Transverse colon (tissue), 4 donors: ENCODE measurements around the gene UBE3A. TPM values are rescaled to one million over a fixed set of nuclear protein-coding genes. Genes with fewer than 3 reads are reported as not detected.
A peak's percentile ranks its signal among the peaks of the same experiment; 100 is the strongest.
"Not testable (repeated sequence)": the region's sequence is repeated elsewhere in the genome, so short reads cannot be mapped to it uniquely, and the experiment has no call there.

Experiments
- DNase-seq: peaks from one replicate; pipeline ENCODE4 v3.0.0-alpha.2; 2019
- H3K27ac ChIP-seq, 4 donors: fragments of 200-600 bp; sonication (generic); 2 replicates each; pipeline ENCODE4 v1.5.1; 2016 to 2018; ENCODE audit warnings: inconsistent platforms in 4 of 4
- H3K27me3 ChIP-seq: fragments of 200-600 bp; sonication (generic); 2 replicates; pipeline ENCODE4 v1.5.1; 2017; ENCODE audit warnings: inconsistent platforms
- H3K36me3 ChIP-seq, 4 donors: fragments of 200-600 bp; sonication (generic); 2 replicates each; pipeline ENCODE4 v1.5.1; 2017 to 2019; ENCODE audit warnings: inconsistent platforms in 4 of 4
- H3K4me1 ChIP-seq, 4 donors: fragments of 200-600 bp; sonication (generic); 2 replicates each; pipeline ENCODE4 v1.5.1; 2017 to 2020; ENCODE audit warnings: inconsistent platforms in 4 of 4
- H3K4me3 ChIP-seq, 4 donors: fragments of 200-600 bp; sonication (generic); 1 replicate in 1 of 4; 2 replicates in 3 of 4; pipeline versions ENCODE4 v1.5.1 to v1.6.1; 2017 to 2019; ENCODE audit warnings: inconsistent platforms in 4 of 4
- H3K9me3 ChIP-seq, 2 donors: fragments of 200-600 bp; sonication (generic); 2 replicates each; pipeline ENCODE4 v1.5.1; 2017 to 2019; ENCODE audit warnings: inconsistent platforms in 2 of 2
- EP300 ChIP-seq: sonication (generic); formaldehyde crosslinking; IDR thresholded peaks from one replicate; pipeline ENCODE4 v1.6.1; 2017; ENCODE audit warnings: antibody characterized with exemption, low read depth
- POLR2A ChIP-seq: fragments of 450-650 bp; IDR thresholded peaks from one replicate; pipeline ENCODE4 v1.6.1; 2016; ENCODE audit warnings: antibody characterized with exemption, mild to moderate bottlenecking, moderate library complexity
- POLR2AphosphoS5 ChIP-seq, 3 donors: sonication (generic); formaldehyde crosslinking; IDR thresholded peaks; one replicate each; pipeline ENCODE4 v1.6.1; 2016; ENCODE audit warnings: antibody characterized with exemption in 3 of 3
- WGBS, 2 donors: methylation state at CpG; one replicate each; pipeline ENCODE4 v1.1.5; 2018; ENCODE audit warnings: low coverage in 1 of 2; 5-methylcytosine and 5-hydroxymethylcytosine counted together
- in situ Hi-C, 4 donors: fragments of 200-750 bp; cut with MboI; loops; one replicate each; pipeline versions ENCODE4 v1.15.0 to v1.15.1; 2017; ENCODE audit warnings: low sequenced_read_pairs in 3 of 4, low pct_ligation_motif_present in 1 of 4, low pct_unique_long_range_greater_than_20kb in 1 of 4
- intact Hi-C: fragments of 100-400 bp; cut with DNase I; formaldehyde crosslinking; loops from one replicate; pipeline ENCODE4 v1.15.1; 2023; ENCODE audit warnings: low total_unique reads
- total RNA-seq, 4 donors: library from RNA; depleted of rRNA; stranded (reverse); fragments of >200 nt; gene quantifications; one replicate each; pipeline ENCODE4 v1.1.0, GENCODE V29; 2016
- TF ChIP-seq, protein P1 (sequence below), 5 experiments: fragments of 200-600 bp in 3 of 5; fragments of 450-650 bp in 2 of 5; sonication (generic) in 3 of 5; IDR thresholded peaks; 1 replicate in 2 of 5; 2 replicates in 3 of 5; pipeline ENCODE4 v1.5.1; 2016 to 2017; ENCODE audit warnings: antibody characterized with exemption in 5 of 5, inconsistent platforms in 3 of 5, mild to moderate bottlenecking in 2 of 5, moderate library complexity in 1 of 5

The UBE3A gene
- total RNA-seq, 4 donors from 2014 or later: 52.1 to 92.1 (median 76.5) TPM

DNA sequence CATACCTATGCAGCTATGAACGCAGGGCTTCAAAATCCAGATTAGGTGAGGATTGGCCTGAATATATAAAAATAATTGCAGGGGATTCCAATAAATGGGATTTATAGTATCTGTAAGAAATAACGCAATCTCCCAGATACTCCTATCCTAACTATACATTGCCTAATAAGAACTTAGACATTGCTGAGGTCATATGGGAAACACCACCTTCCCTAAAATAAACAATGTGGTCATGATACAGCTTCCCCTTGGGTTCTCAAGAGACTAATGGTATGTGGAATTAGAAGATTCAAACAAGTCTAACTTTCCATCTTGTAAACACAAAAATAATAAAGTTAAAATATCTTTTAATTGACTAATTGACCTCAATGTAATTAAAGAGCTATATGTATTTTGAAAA lies 28.2 kb downstream of the UBE3A start:
- in situ Hi-C loops: no loop called here

DNA sequence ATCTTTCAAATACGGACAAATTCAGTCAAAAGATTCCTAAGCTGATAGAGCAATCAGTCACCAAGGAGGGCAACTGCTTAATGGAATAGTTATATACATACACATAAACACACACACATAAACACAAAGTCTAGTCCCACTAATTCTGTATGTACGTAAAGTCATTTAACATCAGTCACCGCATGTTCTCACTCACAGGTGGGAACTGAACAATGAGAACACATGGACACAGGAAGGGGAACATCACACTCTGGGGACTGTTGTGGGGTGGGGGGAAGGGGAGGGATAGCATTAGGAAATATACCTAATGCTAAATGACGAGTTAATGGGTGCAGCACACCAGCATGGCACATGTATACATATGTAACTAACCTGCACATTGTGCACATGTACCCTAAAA lies 29.1 kb downstream of the UBE3A start:
- H3K9me3 ChIP-seq, H3K36me3 ChIP-seq, H3K4me3 ChIP-seq, H3K27me3 ChIP-seq, DNase-seq, H3K27ac ChIP-seq, in situ Hi-C loops, intact Hi-C loops: not testable (repeated sequence)
- WGBS, 2 donors: 66 to 79% methylated on average over 3 to 4 of the region's 4 CpGs
- peaks cover 7 to 53% (median 17%) of the 10 kb centered on the region in 4 donors for H3K4me1 ChIP-seq

More for the DNA sequence above, 28.2 kb downstream of the UBE3A start:
- TF ChIP-seq POLR2A: no peak
- TF ChIP-seq, protein P1, sequence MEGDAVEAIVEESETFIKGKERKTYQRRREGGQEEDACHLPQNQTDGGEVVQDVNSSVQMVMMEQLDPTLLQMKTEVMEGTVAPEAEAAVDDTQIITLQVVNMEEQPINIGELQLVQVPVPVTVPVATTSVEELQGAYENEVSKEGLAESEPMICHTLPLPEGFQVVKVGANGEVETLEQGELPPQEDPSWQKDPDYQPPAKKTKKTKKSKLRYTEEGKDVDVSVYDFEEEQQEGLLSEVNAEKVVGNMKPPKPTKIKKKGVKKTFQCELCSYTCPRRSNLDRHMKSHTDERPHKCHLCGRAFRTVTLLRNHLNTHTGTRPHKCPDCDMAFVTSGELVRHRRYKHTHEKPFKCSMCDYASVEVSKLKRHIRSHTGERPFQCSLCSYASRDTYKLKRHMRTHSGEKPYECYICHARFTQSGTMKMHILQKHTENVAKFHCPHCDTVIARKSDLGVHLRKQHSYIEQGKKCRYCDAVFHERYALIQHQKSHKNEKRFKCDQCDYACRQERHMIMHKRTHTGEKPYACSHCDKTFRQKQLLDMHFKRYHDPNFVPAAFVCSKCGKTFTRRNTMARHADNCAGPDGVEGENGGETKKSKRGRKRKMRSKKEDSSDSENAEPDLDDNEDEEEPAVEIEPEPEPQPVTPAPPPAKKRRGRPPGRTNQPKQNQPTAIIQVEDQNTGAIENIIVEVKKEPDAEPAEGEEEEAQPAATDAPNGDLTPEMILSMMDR (IDR thresholded peaks at IDR 0.05): no peak
- no peak for TF ChIP-seq EP300
- no peak for TF ChIP-seq POLR2AphosphoS5 (IDR thresholded peaks at IDR 0.05)
- no peaks in the 10 kb centered on the region for H3K9me3 ChIP-seq
- intact Hi-C loops: no loop called here
- peaks cover 7 to 60% (median 17%) of the 10 kb centered on the region in 4 donors for H3K4me1 ChIP-seq
- DNase-seq: no peak
- H3K27me3 ChIP-seq: no peaks in the 10 kb centered on the region
- no peak overlapping the region for H3K4me3 ChIP-seq
- no peak overlapping the region for H3K27ac ChIP-seq
- WGBS, 2 donors: 92 to 100% methylated on average over 2 of the region's 2 CpGs
- H3K36me3 ChIP-seq: no peaks in the 10 kb centered on the region

DNA sequence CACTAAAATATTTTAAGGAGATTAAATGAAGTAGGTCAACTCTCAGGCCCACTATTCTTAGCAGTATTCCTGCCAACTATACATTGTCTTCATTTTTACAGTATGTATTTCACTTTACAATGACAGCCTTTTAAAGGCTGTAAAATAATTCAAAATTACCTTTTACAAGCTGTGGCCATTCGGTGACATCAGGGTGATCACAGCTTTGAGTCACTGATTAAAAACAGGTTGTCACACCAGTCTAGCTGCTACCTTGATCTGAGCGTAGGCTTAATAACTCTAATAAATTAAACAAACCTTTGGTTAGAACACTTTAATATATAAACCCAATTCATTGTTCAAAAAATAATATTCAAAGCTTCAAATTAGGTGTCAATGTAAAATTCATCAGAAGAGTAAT lies 29.9 kb downstream of the UBE3A start:
- intact Hi-C loops: no loop called here
- H3K4me1 ChIP-seq: peaks cover 7 to 51% (median 17%) of the 10 kb centered on the region in 4 donors
- no peaks in the 10 kb centered on the region for H3K27me3 ChIP-seq
- 0 to 61% methylated on average over 1 to 2 of the region's 2 CpGs for WGBS, 2 donors
- H3K36me3 ChIP-seq: peaks cover 0 to 6% (median 2%) of the 10 kb centered on the region in 4 donors
- H3K4me3 ChIP-seq: no peak overlapping the region
- no peak overlapping the region for H3K27ac ChIP-seq
- TF ChIP-seq, protein P1 (IDR thresholded peaks at IDR 0.05): no peak
- no peak for TF ChIP-seq EP300
- no peak for TF ChIP-seq POLR2A
- TF ChIP-seq POLR2AphosphoS5 (IDR thresholded peaks at IDR 0.05): no peak
- in situ Hi-C loops: no loop called here
- DNase-seq: peak; percentile 17
- no peaks in the 10 kb centered on the region for H3K9me3 ChIP-seq

DNA sequence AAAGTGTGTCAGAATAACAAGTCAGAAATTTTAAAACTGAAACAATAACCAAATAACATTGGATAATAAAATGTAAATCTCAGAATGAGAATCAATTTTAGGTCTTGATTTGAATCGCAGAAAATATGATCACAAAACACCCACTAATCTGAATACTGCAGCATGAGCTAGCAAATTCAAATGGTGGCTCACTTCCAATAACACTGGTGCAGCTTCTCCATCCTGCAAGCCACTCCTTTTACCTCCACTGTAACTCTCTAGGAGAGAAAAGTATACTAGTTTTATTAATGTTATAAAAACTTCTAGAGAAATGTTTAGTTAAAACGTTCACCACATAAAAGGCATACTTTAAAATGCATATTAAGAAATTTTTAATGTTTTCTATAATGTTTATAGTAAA lies 30.4 kb downstream of the UBE3A start:
- TF ChIP-seq POLR2AphosphoS5 (IDR thresholded peaks at IDR 0.05): no peak
- no peak for TF ChIP-seq EP300
- Histone ChIP-seq H3K36me3 (peaks cover 0 to 8% (median 3%) of the 10 kb centered on the region in 4 donors), H3K27me3 (no peaks in the 10 kb centered on the region), H3K9me3 (no peaks in the 10 kb centered on the region), H3K4me1 (peaks cover 7 to 51% (median 17%) of the 10 kb centered on the region in 4 donors), H3K27ac (no peak overlapping the region), H3K4me3 (no peak overlapping the region)
- in situ Hi-C loops: no loop called here
- intact Hi-C loops: no loop called here
- WGBS, 2 donors: 18 to 44% methylated on average over 2 of the region's 2 CpGs
- DNase-seq: no peak

DNA sequence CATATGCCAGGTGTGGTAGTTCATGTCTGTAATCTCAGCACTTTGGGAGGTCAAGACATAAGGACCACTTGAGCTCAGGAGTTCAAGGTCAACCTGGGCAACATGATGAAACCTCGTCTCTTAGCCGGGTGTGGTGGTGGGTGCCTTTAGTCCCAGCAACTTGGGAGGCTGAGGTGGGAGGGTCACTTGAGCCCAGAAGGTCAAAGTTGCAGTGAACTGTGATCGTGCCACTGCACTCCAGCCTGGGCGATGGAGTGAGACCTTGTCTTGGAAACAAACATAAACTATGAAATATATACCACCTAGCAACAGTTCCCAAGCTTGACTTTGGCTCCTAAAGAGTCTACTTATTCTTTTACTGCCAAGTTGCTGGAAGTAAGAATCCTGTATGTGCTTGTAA lies 30.9 kb downstream of the UBE3A start:
- Histone ChIP-seq H3K36me3 (peaks cover 0 to 13% (median 3%) of the 10 kb centered on the region in 4 donors), H3K27ac (no peak overlapping the region), H3K27me3 (no peaks in the 10 kb centered on the region), H3K9me3 (no peaks in the 10 kb centered on the region), H3K4me3 (no peak overlapping the region), H3K4me1 (peaks cover 7 to 51% (median 17%) of the 10 kb centered on the region in 4 donors)
- intact Hi-C loops: no loop called here
- TF ChIP-seq, protein P1 (IDR thresholded peaks at IDR 0.05): no peak
- TF ChIP-seq EP300 (no peak), POLR2AphosphoS5 (IDR thresholded peaks at IDR 0.05) (no peak), POLR2A (no peak)
- in situ Hi-C loops: no loop called here
- no peak for DNase-seq
- WGBS, 2 donors: 83 to 85% methylated on average over 1 to 4 of the region's 4 CpGs
